Natural killer cell (primary cell): Measurements from ENCODE around the gene STRBP. TPM values are rescaled to one million over a fixed set of nuclear protein-coding genes. Genes with fewer than 3 reads are reported as not detected.

ENCODE experiments used
- ATAC-seq, 3 donors: fragments of 150-1000 bp in 2 of 3; fragments of 200-7000 bp in 1 of 3; cut with Tn5 transposase; 1 replicate in 1 of 3; 2 replicates in 2 of 3; pipeline ENCODE4 v1.10.0; 2021; ENCODE audit warnings: mild to moderate bottlenecking in 2 of 3, moderate library complexity in 2 of 3
- DNase-seq, 2 donors: peaks; one replicate each; pipeline versions ENCODE4 v3.0.0 to v3.0.0-alpha.2; 2013 to 2021; ENCODE audit warnings: mixed read lengths in 1 of 2
- H3K27ac ChIP-seq: one replicate; pipeline ENCODE4 v1.5.1; 2013; ENCODE audit warnings: mild to moderate bottlenecking, low read length
- H3K27me3 ChIP-seq: one replicate; pipeline ENCODE4 v1.6.1; 2013; ENCODE audit warnings: low read length; ENCODE audit not compliant: control insufficient read depth, insufficient read depth
- H3K36me3 ChIP-seq: one replicate; pipeline ENCODE4 v1.6.1; 2013; ENCODE audit warnings: low read length; ENCODE audit not compliant: control insufficient read depth, insufficient read depth
- H3K4me1 ChIP-seq: one replicate; pipeline ENCODE4 v1.6.1; 2013; ENCODE audit warnings: low read length; ENCODE audit not compliant: control insufficient read depth, insufficient read depth
- H3K4me3 ChIP-seq: one replicate; pipeline ENCODE4 v1.5.1; 2013; ENCODE audit warnings: low read length
- H3K9me3 ChIP-seq: one replicate; pipeline ENCODE4 v1.6.1; 2013; ENCODE audit warnings: low read length; ENCODE audit not compliant: control insufficient read depth, insufficient read depth
- H3K27ac Mint-ChIP-seq, 2 donors: one replicate each; pipeline ENCODE4 v1.8.0; 2022; ENCODE audit warnings: mild to moderate bottlenecking in 2 of 2, mixed read lengths in 2 of 2, moderate library complexity in 1 of 2
- H3K27me3 Mint-ChIP-seq, 2 donors: one replicate each; pipeline ENCODE4 v1.8.0; 2022; ENCODE audit warnings: low read depth in 2 of 2, mixed read lengths in 2 of 2
- H3K36me3 Mint-ChIP-seq: one replicate; pipeline ENCODE4 v1.8.0; 2022; ENCODE audit warnings: mixed read lengths
- H3K4me1 Mint-ChIP-seq, 2 donors: one replicate each; pipeline ENCODE4 v1.8.0; 2022; ENCODE audit warnings: mixed read lengths in 2 of 2
- H3K4me3 Mint-ChIP-seq: one replicate; pipeline ENCODE4 v1.8.0; 2022; ENCODE audit warnings: mild to moderate bottlenecking, moderate library complexity, mixed read lengths
- H3K9me3 Mint-ChIP-seq, 2 donors: one replicate each; pipeline ENCODE4 v1.8.0; 2022; ENCODE audit warnings: mixed read lengths in 2 of 2
- WGBS: methylation state at CpG from one replicate; pipeline ENCODE4 v1.1.7; 2013; ENCODE audit warnings: missing lambda C conversion rate; ENCODE audit not compliant: insufficient coverage; 5-methylcytosine and 5-hydroxymethylcytosine counted together
- intact Hi-C: fragments of 100-400 bp; cut with micrococcal nuclease; formaldehyde crosslinking; loops from one replicate; pipeline ENCODE4 v1.14.2; 2022
- total RNA-seq, 4 donors: library from RNA; stranded (reverse); fragments of 120-200 nt in 1 of 4; gene quantifications; one replicate each; pipeline versions ENCODE4 v1.2.3 to v1.2.4, GENCODE V29; 2013 to 2022
- TF ChIP-seq, protein P1 (sequence below): fragments of 200-600 bp; IDR thresholded peaks from one replicate; pipeline ENCODE4 v1.8.0; 2022; ENCODE audit warnings: antibody characterized with exemption

STRBP gene
- total RNA-seq, 3 donors from 2014 or later (not counting 1 experiment from before 2014, with no cell fraction given): 6.0 to 8.3 (median 7.9) TPM

GRCh38 chr9:123087359-123087888, 181.0 kb downstream of the STRBP start:
- intact Hi-C loops: no loop called here
- H3K36me3 Mint-ChIP-seq: peaks cover 8% of the 10 kb centered on the region

DNA sequence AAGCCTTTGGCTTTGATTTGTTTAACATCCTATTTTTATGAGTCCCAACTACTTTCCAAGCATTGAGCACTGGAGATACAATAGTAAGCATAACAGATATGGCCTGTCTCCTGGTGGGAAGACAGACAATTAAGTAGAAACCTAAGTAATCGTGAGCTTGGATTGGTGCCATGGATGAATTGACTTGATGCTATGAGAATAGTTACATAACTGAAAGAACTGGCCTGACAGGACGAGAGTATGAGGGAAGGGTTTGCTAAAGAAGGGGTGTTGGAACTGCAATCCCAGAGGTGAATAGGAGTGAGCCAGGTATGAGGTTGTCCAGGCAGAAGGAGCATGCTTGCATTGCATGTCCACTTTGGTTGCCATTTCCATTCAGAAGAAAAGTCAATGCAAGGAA, 182.5 kb downstream of the STRBP start:
- Mint-ChIP-seq H3K27ac (no peak overlapping the region), H3K27me3 (no peaks in the 10 kb centered on the region), H3K9me3 (no peaks in the 10 kb centered on the region), H3K36me3 (peaks cover 8% of the 10 kb centered on the region), H3K4me1 (no peaks in the 10 kb centered on the region), H3K4me3 (no peak overlapping the region)
- 89% methylated on average over 2 of the region's 2 CpGs for WGBS
- Histone ChIP-seq H3K27me3 (no peaks in the 10 kb centered on the region), H3K36me3 (peaks cover 25% of the 10 kb centered on the region), H3K4me1 (no peaks in the 10 kb centered on the region), H3K4me3 (no peak overlapping the region), H3K27ac (no peak overlapping the region), H3K9me3 (no peaks in the 10 kb centered on the region)
- DNase-seq: no peak
- TF ChIP-seq, protein P1, sequence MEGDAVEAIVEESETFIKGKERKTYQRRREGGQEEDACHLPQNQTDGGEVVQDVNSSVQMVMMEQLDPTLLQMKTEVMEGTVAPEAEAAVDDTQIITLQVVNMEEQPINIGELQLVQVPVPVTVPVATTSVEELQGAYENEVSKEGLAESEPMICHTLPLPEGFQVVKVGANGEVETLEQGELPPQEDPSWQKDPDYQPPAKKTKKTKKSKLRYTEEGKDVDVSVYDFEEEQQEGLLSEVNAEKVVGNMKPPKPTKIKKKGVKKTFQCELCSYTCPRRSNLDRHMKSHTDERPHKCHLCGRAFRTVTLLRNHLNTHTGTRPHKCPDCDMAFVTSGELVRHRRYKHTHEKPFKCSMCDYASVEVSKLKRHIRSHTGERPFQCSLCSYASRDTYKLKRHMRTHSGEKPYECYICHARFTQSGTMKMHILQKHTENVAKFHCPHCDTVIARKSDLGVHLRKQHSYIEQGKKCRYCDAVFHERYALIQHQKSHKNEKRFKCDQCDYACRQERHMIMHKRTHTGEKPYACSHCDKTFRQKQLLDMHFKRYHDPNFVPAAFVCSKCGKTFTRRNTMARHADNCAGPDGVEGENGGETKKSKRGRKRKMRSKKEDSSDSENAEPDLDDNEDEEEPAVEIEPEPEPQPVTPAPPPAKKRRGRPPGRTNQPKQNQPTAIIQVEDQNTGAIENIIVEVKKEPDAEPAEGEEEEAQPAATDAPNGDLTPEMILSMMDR: no peak
- ATAC-seq: no peak
- intact Hi-C loops: no loop called here

More at GRCh38 chr9:123087359-123087888, 181.0 kb downstream of the STRBP start:
- Histone ChIP-seq H3K4me1 (no peaks in the 10 kb centered on the region), H3K9me3 (no peaks in the 10 kb centered on the region), H3K27me3 (no peaks in the 10 kb centered on the region), H3K4me3 (no peak overlapping the region), H3K27ac (no peak overlapping the region), H3K36me3 (peaks cover 30% of the 10 kb centered on the region)
- Mint-ChIP-seq H3K27ac (no peak overlapping the region), H3K27me3 (no peaks in the 10 kb centered on the region), H3K4me3 (no peak overlapping the region), H3K9me3 (no peaks in the 10 kb centered on the region), H3K4me1 (no peaks in the 10 kb centered on the region)
- ATAC-seq: no peak
- 98% methylated on average over 4 of the region's 4 CpGs for WGBS
- DNase-seq: no peak
- TF ChIP-seq, protein P1: no peak

DNA sequence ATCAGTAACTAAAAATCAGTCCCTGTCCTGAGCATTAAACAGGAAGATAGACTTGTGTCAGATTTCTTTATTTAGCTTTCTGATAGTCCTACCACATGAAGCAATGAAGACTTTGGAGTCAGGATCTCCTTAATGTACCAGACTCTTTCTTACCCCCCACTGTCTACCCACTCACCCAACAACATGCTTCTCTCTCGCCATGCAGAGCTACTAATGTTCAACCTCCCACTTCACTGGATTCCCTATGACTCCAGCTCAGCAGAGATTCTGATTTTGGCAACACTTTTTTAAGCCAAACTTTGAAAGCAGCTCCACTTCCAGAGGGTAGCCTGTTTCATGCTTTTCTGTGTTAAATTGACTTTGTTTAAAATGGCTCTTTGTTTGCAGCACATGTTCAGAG, 184.1 kb downstream of the STRBP start:
- H3K36me3 Mint-ChIP-seq: peaks cover 11% of the 10 kb centered on the region

More for the DNA sequence above, 184.1 kb downstream of the STRBP start:
- Mint-ChIP-seq H3K27ac (no peak overlapping the region), H3K4me3 (no peak overlapping the region), H3K9me3 (no peaks in the 10 kb centered on the region), H3K27me3 (no peaks in the 10 kb centered on the region), H3K4me1 (no peaks in the 10 kb centered on the region)
- H3K9me3 ChIP-seq: no peaks in the 10 kb centered on the region
- intact Hi-C loops: no loop called here
- H3K4me3 ChIP-seq: no peak overlapping the region
- TF ChIP-seq, protein P1: no peak
- H3K27me3 ChIP-seq: no peaks in the 10 kb centered on the region
- peaks cover 21% of the 10 kb centered on the region for H3K36me3 ChIP-seq
- ATAC-seq (no peak), DNase-seq (no peak)
- H3K4me1 ChIP-seq: no peaks in the 10 kb centered on the region
- WGBS: 100% methylated on average over 1 of the region's 1 CpG
- H3K27ac ChIP-seq: no peak overlapping the region
